K562 (cell line): Measurements from ENCODE around the gene MRLN.

Source experiments
- ATF4 ChIP-seq: fragments of 450-650 bp; formaldehyde crosslinking; IDR thresholded peaks from 2 replicates; pipeline ENCODE4 v1.4.0; 2022; ENCODE audit warnings: mild to moderate bottlenecking, moderate library complexity
- CHD4 ChIP-seq: fragments of 200-600 bp; sonication (generic); IDR thresholded peaks from 3 replicates; pipeline ENCODE4 v1.6.1; 2012; ENCODE audit warnings: low read depth, mild to moderate bottlenecking, mixed read lengths, low read length, inconsistent platforms; ENCODE audit not compliant: insufficient read depth, insufficient replicate concordance, poor library complexity, severe bottlenecking
- ELF4 ChIP-seq: fragments of 450-650 bp; formaldehyde crosslinking; IDR thresholded peaks from 2 replicates; pipeline ENCODE4 v1.4.0; 2022; ENCODE audit warnings: missing genetic modification characterization
- HDAC8 ChIP-seq: fragments of 450-650 bp; IDR thresholded peaks from 2 replicates; pipeline ENCODE4 v1.6.1; 2016; ENCODE audit warnings: mild to moderate bottlenecking, missing genetic modification characterization, moderate library complexity, missing compliant biosample characterization
- HOMEZ ChIP-seq: fragments of 250-450 bp; sonication (Bioruptor Pico); IDR thresholded peaks from 2 replicates; pipeline ENCODE4 v1.4.0; 2020; ENCODE audit warnings: mild to moderate bottlenecking, moderate library complexity
- MAX ChIP-seq: sonication (generic); formaldehyde crosslinking; IDR thresholded peaks from 2 replicates; pipeline ENCODE4 v1.9.0; 2022; ENCODE audit warnings: mild to moderate bottlenecking, missing genetic modification reagents
- MEIS2 ChIP-seq: fragments of 450-650 bp; IDR thresholded peaks from 2 replicates; pipeline ENCODE4 v1.6.1; 2014; ENCODE audit warnings: mild to moderate bottlenecking; ENCODE audit not compliant: partially characterized antibody
- MTF1 ChIP-seq: fragments of 250-450 bp; sonication (Bioruptor Pico); IDR thresholded peaks from 2 replicates; pipeline ENCODE4 v1.9.0; 2021; ENCODE audit warnings: moderate library complexity, mild to moderate bottlenecking, inconsistent platforms, borderline replicate concordance
- POLR2A ChIP-seq: fragments of 450-650 bp; conservative IDR thresholded peaks from 2 replicates; pipeline ENCODE4 v1.6.1; 2016
- ZNF318 ChIP-seq, 2 experiments: fragments of 450-650 bp; IDR thresholded peaks; 2 replicates each; pipeline ENCODE4 v1.6.1; 2016; ENCODE audit warnings: mild to moderate bottlenecking in 2 of 2, borderline replicate concordance in 1 of 2, low read depth in 1 of 2, moderate library complexity in 1 of 2
- TF ChIP-seq, protein P1 (sequence below), 3 experiments: IDR thresholded peaks in 2 of 3; conservative IDR thresholded peaks in 1 of 3; 2 replicates each; pipeline ENCODE4 v1.5.1; 2011 to 2012; ENCODE audit warnings: low read length in 3 of 3, mild to moderate bottlenecking in 3 of 3, control low read depth in 2 of 3, improper control_type of control experiment in 1 of 3, inconsistent platforms in 1 of 3, low read depth in 1 of 3, mixed read lengths in 1 of 3, moderate library complexity in 1 of 3; ENCODE audit not compliant: insufficient read depth in 2 of 3

GRCh38 chr10:59791601-59792000 is 38.3 kb upstream of the MRLN start:
- TF ChIP-seq MTF1 (CRISPR knock-in tag), result no peak
- TF ChIP-seq POLR2A, result no peak
- no peak for TF ChIP-seq CHD4
- no peak for TF ChIP-seq MAX (CRISPR knock-in tag)
- TF ChIP-seq, protein P1, sequence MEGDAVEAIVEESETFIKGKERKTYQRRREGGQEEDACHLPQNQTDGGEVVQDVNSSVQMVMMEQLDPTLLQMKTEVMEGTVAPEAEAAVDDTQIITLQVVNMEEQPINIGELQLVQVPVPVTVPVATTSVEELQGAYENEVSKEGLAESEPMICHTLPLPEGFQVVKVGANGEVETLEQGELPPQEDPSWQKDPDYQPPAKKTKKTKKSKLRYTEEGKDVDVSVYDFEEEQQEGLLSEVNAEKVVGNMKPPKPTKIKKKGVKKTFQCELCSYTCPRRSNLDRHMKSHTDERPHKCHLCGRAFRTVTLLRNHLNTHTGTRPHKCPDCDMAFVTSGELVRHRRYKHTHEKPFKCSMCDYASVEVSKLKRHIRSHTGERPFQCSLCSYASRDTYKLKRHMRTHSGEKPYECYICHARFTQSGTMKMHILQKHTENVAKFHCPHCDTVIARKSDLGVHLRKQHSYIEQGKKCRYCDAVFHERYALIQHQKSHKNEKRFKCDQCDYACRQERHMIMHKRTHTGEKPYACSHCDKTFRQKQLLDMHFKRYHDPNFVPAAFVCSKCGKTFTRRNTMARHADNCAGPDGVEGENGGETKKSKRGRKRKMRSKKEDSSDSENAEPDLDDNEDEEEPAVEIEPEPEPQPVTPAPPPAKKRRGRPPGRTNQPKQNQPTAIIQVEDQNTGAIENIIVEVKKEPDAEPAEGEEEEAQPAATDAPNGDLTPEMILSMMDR (IDR thresholded peaks at IDR 0.05 in 2 of 3, conservative IDR thresholded peaks at IDR 0.05 in 1 of 3; ENCODE audit: insufficient read depth in 2 of 3, low read depth in 1 of 3, low read length in 3 of 3), result no peak
- no peak for TF ChIP-seq ELF4 (CRISPR knock-in tag)
- TF ChIP-seq ZNF318 (IDR thresholded peaks at IDR 0.05; ENCODE audit: borderline replicate concordance in 1 of 2, low read depth in 1 of 2), result no peak
- no peak for TF ChIP-seq HDAC8 (tag)
- TF ChIP-seq ATF4 (CRISPR knock-in tag), result no peak
- TF ChIP-seq HOMEZ (CRISPR knock-in tag), result no peak
- no peak for TF ChIP-seq MEIS2
